Measurements from ENCODE around the gene DPP6. TPM values are rescaled to one million over a fixed set of nuclear protein-coding genes. Genes with fewer than 3 reads are reported as not detected.

The DPP6 gene
- total and polyA plus RNA-seq, 9 donors, result 0.22 to 3.9 (median 1.3) TPM; not detected in 1

GRCh38 chr7:154857728-154858681 is 805.8 kb downstream of the DPP6 start:
- Histone ChIP-seq H3K36me3 (no peaks in the 10 kb centered on the region), H3K27me3 (no peaks in the 10 kb centered on the region), H3K9me3 (no peaks in the 10 kb centered on the region), H3K4me1 (ENCODE audit: insufficient read depth) (no peaks in the 10 kb centered on the region), H3K27ac (no peak overlapping the region), H3K4me3 (no peak overlapping the region)
- intact Hi-C loops (cut with DNase I), result no loop called here
- WGBS, 3 donors, result 83 to 87% (median 85%) methylated on average over 27 of the region's 27 CpGs
- TF ChIP-seq POLR2A (IDR thresholded peaks at IDR 0.05), result no peak
- no peak for TF ChIP-seq CTCF (IDR thresholded peaks at IDR 0.05)
- no peak for TF ChIP-seq EP300 (IDR thresholded peaks at IDR 0.05)
- no peak for DNase-seq

GRCh38 chr7:154858836-154859537 is 806.8 kb downstream of the DPP6 start:
- no peak for TF ChIP-seq POLR2A (IDR thresholded peaks at IDR 0.05)
- TF ChIP-seq EP300 (IDR thresholded peaks at IDR 0.05), result no peak
- no peak for TF ChIP-seq CTCF (IDR thresholded peaks at IDR 0.05)
- no peak for DNase-seq
- Histone ChIP-seq H3K4me1 (ENCODE audit: insufficient read depth) (no peaks in the 10 kb centered on the region), H3K9me3 (no peaks in the 10 kb centered on the region), H3K27me3 (no peaks in the 10 kb centered on the region), H3K4me3 (no peak overlapping the region), H3K27ac (no peak overlapping the region), H3K36me3 (no peaks in the 10 kb centered on the region)
- 79 to 80% (median 79%) methylated on average over 19 of the region's 19 CpGs for WGBS, 3 donors
- intact Hi-C loops (cut with DNase I), result no loop called here

- Histone ChIP-seq H3K9me3 (no peaks in the 10 kb centered on the region), H3K27me3 (no peaks in the 10 kb centered on the region), H3K27ac (no peak overlapping the region), H3K4me3 (no peak overlapping the region), H3K4me1 (ENCODE audit: insufficient read depth) (no peaks in the 10 kb centered on the region), H3K36me3 (no peaks in the 10 kb centered on the region)
- TF ChIP-seq EP300 (IDR thresholded peaks at IDR 0.05) (no peak), CTCF (IDR thresholded peaks at IDR 0.05) (no peak), POLR2A (IDR thresholded peaks at IDR 0.05) (no peak)
- no peak for DNase-seq
- 80 to 81% (median 80%) methylated on average over 19 to 21 of the region's 21 CpGs for WGBS, 3 donors
- intact Hi-C loops (cut with DNase I), result no loop called here
Observed at GRCh38 chr7:154859747-154860620, 807.8 kb downstream of the DPP6 start.

Data from ovary (tissue), 9 donors.